WTC11 (cell line): ENCODE results near the gene STXBP6. TPM values are rescaled to one million over a fixed set of nuclear protein-coding genes. Genes with fewer than 3 reads are reported as not detected.

Experiments used
- ATAC-seq: fragments of 200-7000 bp; cut with Tn5 transposase; 2 replicates; pipeline ENCODE4 v1.10.0; 2021; ENCODE audit warnings: mild to moderate bottlenecking, moderate library complexity
- CTCF ChIA-PET: fragments of 300-600 bp; sonication (Branson Sonifier 250); formaldehyde crosslinking; loops from one replicate; lab custom pipeline; 2021; ENCODE audit warnings: antibody characterized with exemption; lab: Charles Lee
- POLR2A ChIA-PET: fragments of 350-600 bp; sonication (Branson Sonifier 250); formaldehyde crosslinking; loops from one replicate; lab custom pipeline; 2021; ENCODE audit warnings: antibody characterized with exemption; lab: Charles Lee
- DNase-seq: peaks from one replicate; pipeline ENCODE4 v3.0.0; 2021; ENCODE audit warnings: low spot score
- H3K27ac Mint-ChIP-seq: 2 replicates; pipeline ENCODE4 v1.8.0; 2021; ENCODE audit warnings: mixed read lengths
- H3K27me3 Mint-ChIP-seq: 2 replicates; pipeline ENCODE4 v1.8.0; 2021; ENCODE audit warnings: low read depth, mild to moderate bottlenecking, moderate library complexity, mixed read lengths
- H3K36me3 Mint-ChIP-seq: 2 replicates; pipeline ENCODE4 v1.8.0; 2021; ENCODE audit warnings: mixed read lengths
- H3K4me1 Mint-ChIP-seq: 2 replicates; pipeline ENCODE4 v1.8.0; 2022; ENCODE audit warnings: mixed read lengths
- H3K4me3 Mint-ChIP-seq: 2 replicates; pipeline ENCODE4 v1.8.0; 2021; ENCODE audit warnings: mild to moderate bottlenecking, moderate library complexity, mixed read lengths
- H3K9me3 Mint-ChIP-seq: 2 replicates; pipeline ENCODE4 v1.8.0; 2021; ENCODE audit warnings: mixed read lengths
- AFF4 ChIP-seq: sonication (generic); formaldehyde crosslinking; IDR thresholded peaks from 2 replicates; pipeline ENCODE4 v1.8.1; 2023; ENCODE audit warnings: mild to moderate bottlenecking, missing genetic modification reagents, borderline replicate concordance
- ATF1 ChIP-seq: sonication (generic); formaldehyde crosslinking; IDR thresholded peaks from 2 replicates; pipeline ENCODE4 v1.8.1; 2023; ENCODE audit warnings: mild to moderate bottlenecking, moderate library complexity, missing genetic modification reagents
- CTCF ChIP-seq: fragments of 200-600 bp; IDR thresholded peaks from 2 replicates; pipeline ENCODE4 v1.8.0; 2022; ENCODE audit warnings: antibody characterized with exemption
- EMX1 ChIP-seq: fragments of 250-450 bp; sonication (Bioruptor Pico); IDR thresholded peaks from 2 replicates; pipeline ENCODE4 v1.8.0; 2021; ENCODE audit warnings: mild to moderate bottlenecking
- GABPB1 ChIP-seq: sonication (generic); formaldehyde crosslinking; IDR thresholded peaks from 2 replicates; pipeline ENCODE4 v1.8.1; 2023; ENCODE audit warnings: mild to moderate bottlenecking, missing genetic modification reagents
- NFATC4 ChIP-seq: fragments of 250-450 bp; sonication (Bioruptor Pico); IDR thresholded peaks from 2 replicates; pipeline ENCODE4 v1.9.0; 2021; ENCODE audit warnings: mild to moderate bottlenecking
- NR3C1 ChIP-seq: sonication (generic); formaldehyde crosslinking; conservative IDR thresholded peaks from 2 replicates; pipeline ENCODE4 v1.8.1; 2023; ENCODE audit warnings: low read depth, mild to moderate bottlenecking, missing genetic modification reagents
- RORB ChIP-seq: fragments of 250-450 bp; sonication (Bioruptor Pico); IDR thresholded peaks from 2 replicates; pipeline ENCODE4 v1.9.0; 2021; ENCODE audit warnings: mild to moderate bottlenecking
- SOX15 ChIP-seq: fragments of 250-450 bp; sonication (Bioruptor Pico); IDR thresholded peaks from 2 replicates; pipeline ENCODE4 v1.9.0; 2021; ENCODE audit warnings: mild to moderate bottlenecking
- TCF7 ChIP-seq: sonication (generic); formaldehyde crosslinking; IDR thresholded peaks from 2 replicates; pipeline ENCODE4 v1.8.0; 2022; ENCODE audit warnings: mild to moderate bottlenecking, low read depth, missing genetic modification reagents, moderate library complexity
- TEAD4 ChIP-seq: sonication (generic); formaldehyde crosslinking; IDR thresholded peaks from 2 replicates; pipeline ENCODE4 v1.8.0; 2022; ENCODE audit warnings: mild to moderate bottlenecking, missing genetic modification reagents
- ZNF121 ChIP-seq: sonication (generic); formaldehyde crosslinking; IDR thresholded peaks from 2 replicates; pipeline ENCODE4 v1.8.0; 2023; ENCODE audit warnings: missing genetic modification reagents
- ZNF416 ChIP-seq: fragments of 250-450 bp; sonication (Bioruptor Pico); IDR thresholded peaks from 2 replicates; pipeline ENCODE4 v1.9.0; 2021; ENCODE audit warnings: mild to moderate bottlenecking, inconsistent platforms
- ZNF423 ChIP-seq: fragments of 250-450 bp; sonication (Bioruptor Pico); IDR thresholded peaks from 2 replicates; pipeline ENCODE4 v2.1.2; 2022; ENCODE audit warnings: mild to moderate bottlenecking, moderate library complexity
- total RNA-seq: library from RNA; stranded (reverse); gene quantifications from 3 replicates; pipeline ENCODE4 v1.2.3, GENCODE V29; 2021
- TF ChIP-seq, protein P1 (sequence below): fragments of 250-450 bp; sonication (Bioruptor Pico); IDR thresholded peaks from 2 replicates; pipeline ENCODE4 v2.1.2; 2022; ENCODE audit warnings: mild to moderate bottlenecking, moderate library complexity
- TF ChIP-seq, protein P2 (sequence below): sonication (generic); formaldehyde crosslinking; conservative IDR thresholded peaks from 2 replicates; pipeline ENCODE4 v1.8.1; 2023; ENCODE audit warnings: mild to moderate bottlenecking, low read depth, missing genetic modification reagents, moderate library complexity
- TF ChIP-seq, protein P3 (sequence below): sonication (generic); formaldehyde crosslinking; IDR thresholded peaks from 2 replicates; pipeline ENCODE4 v1.8.0; 2022; ENCODE audit warnings: mild to moderate bottlenecking, missing genetic modification reagents
- TF ChIP-seq, protein P4 (sequence below): sonication (generic); formaldehyde crosslinking; IDR thresholded peaks from 2 replicates; pipeline ENCODE4 v1.8.1; 2023; ENCODE audit warnings: mild to moderate bottlenecking, missing genetic modification reagents
- TF ChIP-seq, protein P5 (sequence below): sonication (generic); formaldehyde crosslinking; conservative IDR thresholded peaks from 2 replicates; pipeline ENCODE4 v1.8.1; 2022; ENCODE audit warnings: mild to moderate bottlenecking, missing genetic modification reagents

The STXBP6 gene
- total RNA-seq, 1 experiment from 2014 or later = 4.2 TPM

- no peak for TF ChIP-seq ZNF121 (CRISPR knock-in tag)
- TF ChIP-seq GABPB1 = no peak
- no peak for TF ChIP-seq TCF7
- TF ChIP-seq AFF4 (CRISPR knock-in tag) = no peak
- TF ChIP-seq SOX15 (CRISPR knock-in tag) = no peak
- TF ChIP-seq ATF1 = no peak
- TF ChIP-seq, protein P1, sequence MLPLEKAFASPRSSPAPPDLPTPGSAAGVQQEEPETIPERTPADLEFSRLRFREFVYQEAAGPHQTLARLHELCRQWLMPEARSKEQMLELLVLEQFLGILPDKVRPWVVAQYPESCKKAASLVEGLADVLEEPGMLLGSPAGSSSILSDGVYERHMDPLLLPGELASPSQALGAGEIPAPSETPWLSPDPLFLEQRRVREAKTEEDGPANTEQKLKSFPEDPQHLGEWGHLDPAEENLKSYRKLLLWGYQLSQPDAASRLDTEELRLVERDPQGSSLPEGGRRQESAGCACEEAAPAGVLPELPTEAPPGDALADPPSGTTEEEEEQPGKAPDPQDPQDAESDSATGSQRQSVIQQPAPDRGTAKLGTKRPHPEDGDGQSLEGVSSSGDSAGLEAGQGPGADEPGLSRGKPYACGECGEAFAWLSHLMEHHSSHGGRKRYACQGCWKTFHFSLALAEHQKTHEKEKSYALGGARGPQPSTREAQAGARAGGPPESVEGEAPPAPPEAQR (CRISPR knock-in tag) = no peak
- no peak for TF ChIP-seq TEAD4 (CRISPR knock-in tag)
- no peak for TF ChIP-seq CTCF
- no peak for TF ChIP-seq ZNF416
- no peak for TF ChIP-seq NR3C1 (CRISPR knock-in tag)
- TF ChIP-seq, protein P2, sequence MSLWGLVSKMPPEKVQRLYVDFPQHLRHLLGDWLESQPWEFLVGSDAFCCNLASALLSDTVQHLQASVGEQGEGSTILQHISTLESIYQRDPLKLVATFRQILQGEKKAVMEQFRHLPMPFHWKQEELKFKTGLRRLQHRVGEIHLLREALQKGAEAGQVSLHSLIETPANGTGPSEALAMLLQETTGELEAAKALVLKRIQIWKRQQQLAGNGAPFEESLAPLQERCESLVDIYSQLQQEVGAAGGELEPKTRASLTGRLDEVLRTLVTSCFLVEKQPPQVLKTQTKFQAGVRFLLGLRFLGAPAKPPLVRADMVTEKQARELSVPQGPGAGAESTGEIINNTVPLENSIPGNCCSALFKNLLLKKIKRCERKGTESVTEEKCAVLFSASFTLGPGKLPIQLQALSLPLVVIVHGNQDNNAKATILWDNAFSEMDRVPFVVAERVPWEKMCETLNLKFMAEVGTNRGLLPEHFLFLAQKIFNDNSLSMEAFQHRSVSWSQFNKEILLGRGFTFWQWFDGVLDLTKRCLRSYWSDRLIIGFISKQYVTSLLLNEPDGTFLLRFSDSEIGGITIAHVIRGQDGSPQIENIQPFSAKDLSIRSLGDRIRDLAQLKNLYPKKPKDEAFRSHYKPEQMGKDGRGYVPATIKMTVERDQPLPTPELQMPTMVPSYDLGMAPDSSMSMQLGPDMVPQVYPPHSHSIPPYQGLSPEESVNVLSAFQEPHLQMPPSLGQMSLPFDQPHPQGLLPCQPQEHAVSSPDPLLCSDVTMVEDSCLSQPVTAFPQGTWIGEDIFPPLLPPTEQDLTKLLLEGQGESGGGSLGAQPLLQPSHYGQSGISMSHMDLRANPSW = no peak
- POLR2A ChIA-PET = interaction anchor here (0.6 kb wide), 1 partner anchor 138 kb away, joined by 3 read pairs; no protein-coding TSS in a partner anchor
- Mint-ChIP-seq H3K4me3 (no peak overlapping the region), H3K4me1 (no peaks in the 10 kb centered on the region), H3K27ac (no peak overlapping the region), H3K36me3 (no peaks in the 10 kb centered on the region), H3K27me3 (no peaks in the 10 kb centered on the region), H3K9me3 (peaks cover 17% of the 10 kb centered on the region)
- DNase-seq (no peak), ATAC-seq (no peak)
- CTCF ChIA-PET = no interaction called here
Observed at GRCh38 chr14:24894583-24895242, 155.2 kb downstream of the STXBP6 start.

GRCh38 chr14:24892497-24893051 lies 157.4 kb downstream of the STXBP6 start:
- no peak overlapping the region for H3K27ac Mint-ChIP-seq
- no peaks in the 10 kb centered on the region for H3K27me3 Mint-ChIP-seq
- ChIA-PET POLR2A (no interaction called here), CTCF (no interaction called here)
- DNase-seq (no peak), ATAC-seq (no peak; the same call in 1 of the 2 replicates)
- H3K36me3 Mint-ChIP-seq = no peaks in the 10 kb centered on the region
- peaks cover 3% of the 10 kb centered on the region for H3K4me1 Mint-ChIP-seq
- no peak overlapping the region for H3K4me3 Mint-ChIP-seq
- peaks cover 17% of the 10 kb centered on the region for H3K9me3 Mint-ChIP-seq
- TF ChIP-seq RORB (CRISPR knock-in tag) (no peak), EMX1 (CRISPR knock-in tag) (no peak), NFATC4 (CRISPR knock-in tag) (no peak), ZNF423 (CRISPR knock-in tag) (no peak), CTCF (no peak)
- TF ChIP-seq, protein P3, sequence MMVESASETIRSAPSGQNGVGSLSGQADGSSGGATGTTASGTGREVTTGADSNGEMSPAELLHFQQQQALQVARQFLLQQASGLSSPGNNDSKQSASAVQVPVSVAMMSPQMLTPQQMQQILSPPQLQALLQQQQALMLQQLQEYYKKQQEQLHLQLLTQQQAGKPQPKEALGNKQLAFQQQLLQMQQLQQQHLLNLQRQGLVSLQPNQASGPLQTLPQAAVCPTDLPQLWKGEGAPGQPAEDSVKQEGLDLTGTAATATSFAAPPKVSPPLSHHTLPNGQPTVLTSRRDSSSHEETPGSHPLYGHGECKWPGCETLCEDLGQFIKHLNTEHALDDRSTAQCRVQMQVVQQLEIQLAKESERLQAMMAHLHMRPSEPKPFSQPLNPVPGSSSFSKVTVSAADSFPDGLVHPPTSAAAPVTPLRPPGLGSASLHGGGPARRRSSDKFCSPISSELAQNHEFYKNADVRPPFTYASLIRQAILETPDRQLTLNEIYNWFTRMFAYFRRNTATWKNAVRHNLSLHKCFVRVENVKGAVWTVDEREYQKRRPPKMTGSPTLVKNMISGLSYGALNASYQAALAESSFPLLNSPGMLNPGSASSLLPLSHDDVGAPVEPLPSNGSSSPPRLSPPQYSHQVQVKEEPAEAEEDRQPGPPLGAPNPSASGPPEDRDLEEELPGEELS = no peak
- TF ChIP-seq, protein P4, sequence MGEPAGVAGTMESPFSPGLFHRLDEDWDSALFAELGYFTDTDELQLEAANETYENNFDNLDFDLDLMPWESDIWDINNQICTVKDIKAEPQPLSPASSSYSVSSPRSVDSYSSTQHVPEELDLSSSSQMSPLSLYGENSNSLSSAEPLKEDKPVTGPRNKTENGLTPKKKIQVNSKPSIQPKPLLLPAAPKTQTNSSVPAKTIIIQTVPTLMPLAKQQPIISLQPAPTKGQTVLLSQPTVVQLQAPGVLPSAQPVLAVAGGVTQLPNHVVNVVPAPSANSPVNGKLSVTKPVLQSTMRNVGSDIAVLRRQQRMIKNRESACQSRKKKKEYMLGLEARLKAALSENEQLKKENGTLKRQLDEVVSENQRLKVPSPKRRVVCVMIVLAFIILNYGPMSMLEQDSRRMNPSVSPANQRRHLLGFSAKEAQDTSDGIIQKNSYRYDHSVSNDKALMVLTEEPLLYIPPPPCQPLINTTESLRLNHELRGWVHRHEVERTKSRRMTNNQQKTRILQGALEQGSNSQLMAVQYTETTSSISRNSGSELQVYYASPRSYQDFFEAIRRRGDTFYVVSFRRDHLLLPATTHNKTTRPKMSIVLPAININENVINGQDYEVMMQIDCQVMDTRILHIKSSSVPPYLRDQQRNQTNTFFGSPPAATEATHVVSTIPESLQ (CRISPR knock-in tag) = no peak
- TF ChIP-seq, protein P5, sequence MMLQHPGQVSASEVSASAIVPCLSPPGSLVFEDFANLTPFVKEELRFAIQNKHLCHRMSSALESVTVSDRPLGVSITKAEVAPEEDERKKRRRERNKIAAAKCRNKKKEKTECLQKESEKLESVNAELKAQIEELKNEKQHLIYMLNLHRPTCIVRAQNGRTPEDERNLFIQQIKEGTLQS (CRISPR knock-in tag) = no peak
